ENCODE data around the gene DNAL4. TPM values are rescaled to one million over a fixed set of nuclear protein-coding genes. Genes with fewer than 3 reads are reported as not detected.

DNAL4 gene
- total and polyA plus RNA-seq, 3 experiments from 2014 or later, result 9.1 to 12.3 (median 9.6) TPM

DNA sequence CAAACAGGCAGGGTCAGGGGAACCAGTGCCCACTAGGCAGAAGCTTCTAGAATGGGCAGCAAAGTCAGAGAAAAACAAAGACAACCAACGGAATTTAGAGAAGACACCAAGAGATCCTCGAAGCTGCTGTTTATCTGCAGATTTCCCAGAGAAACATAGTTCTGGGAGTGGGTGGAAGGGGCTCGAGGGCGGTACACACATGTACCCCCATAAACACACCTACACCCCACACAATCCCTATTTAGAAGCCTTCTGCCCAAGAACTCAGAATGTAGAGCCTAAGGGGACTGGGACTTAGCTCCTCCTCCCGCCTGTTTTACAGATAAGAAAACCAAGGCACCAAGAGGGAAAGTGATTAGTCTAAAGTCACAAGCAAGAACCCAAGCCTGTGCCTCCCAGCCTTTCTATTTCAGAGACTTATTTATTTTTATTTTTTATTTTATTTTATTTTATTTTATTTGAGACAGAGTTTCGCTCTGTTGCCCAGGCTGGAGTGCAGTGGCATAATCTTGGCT is 43.5 kb upstream of the DNAL4 start:
- Histone ChIP-seq H3K4me3 (ENCODE audit: low read length) (no peak overlapping the region), H3K27me3 (ENCODE audit: insufficient read depth, low read length, poor library complexity, severe bottlenecking) (no peaks in the 10 kb centered on the region), H3K27ac (ENCODE audit: low read depth, low read length) (no peak overlapping the region), H3K4me1 (ENCODE audit: insufficient read depth, low read length) (peaks cover 9% of the 10 kb centered on the region), H3K9me3 (ENCODE audit: low read length) (no peaks in the 10 kb centered on the region), H3K36me3 (ENCODE audit: insufficient read depth, low read length) (no peaks in the 10 kb centered on the region)
- peak overlapping the region in 1 of 8 donors; percentile 64 for H3K27ac Mint-ChIP-seq
- peaks cover 0 to 6% (median 3%) of the 10 kb centered on the region in 3 donors for H3K36me3 Mint-ChIP-seq
- peaks cover 4 to 9% of the 10 kb centered on the region in 2 donors for H3K27me3 Mint-ChIP-seq
- H3K4me3 Mint-ChIP-seq, result peak overlapping the region in 1 of 7 donors; percentile 16
- H3K9me3 Mint-ChIP-seq, result no peaks in the 10 kb centered on the region
- ChIA-PET CTCF (interaction anchor here (1.1 kb wide), 1 partner anchor 9 kb away, joined by 3 read pairs; no protein-coding TSS in a partner anchor), POLR2A (no interaction called here)
- DNase-seq, result no peak
- peaks cover 16 to 29% (median 27%) of the 10 kb centered on the region in 3 donors for H3K4me1 Mint-ChIP-seq

DNA sequence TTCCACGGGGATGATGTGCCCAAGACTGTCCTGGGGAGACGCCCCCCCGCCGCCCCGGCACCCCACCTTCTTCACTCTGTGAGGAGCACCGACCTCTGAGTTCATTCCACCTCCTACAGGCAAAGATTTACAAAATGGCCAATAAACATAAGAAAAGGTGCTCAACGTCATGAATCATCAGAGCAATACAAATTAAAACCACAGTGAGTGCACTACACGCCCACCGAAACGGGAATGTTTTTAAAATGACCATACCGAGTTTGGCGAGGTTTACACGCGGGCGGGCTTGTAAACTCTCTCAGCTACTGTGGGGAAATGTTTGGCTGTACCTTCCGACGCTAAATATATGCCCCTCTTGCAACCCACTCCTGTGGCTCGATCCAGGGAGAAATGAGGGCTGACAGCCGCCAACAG is 42.0 kb upstream of the DNAL4 start:
- no peak overlapping the region for H3K4me3 Mint-ChIP-seq
- Histone ChIP-seq H3K36me3 (ENCODE audit: insufficient read depth, low read length) (no peaks in the 10 kb centered on the region), H3K27ac (ENCODE audit: low read depth, low read length) (no peak overlapping the region), H3K4me1 (ENCODE audit: insufficient read depth, low read length) (no peaks in the 10 kb centered on the region), H3K9me3 (ENCODE audit: low read length) (no peaks in the 10 kb centered on the region), H3K4me3 (ENCODE audit: low read length) (no peak overlapping the region), H3K27me3 (ENCODE audit: insufficient read depth, low read length, poor library complexity, severe bottlenecking) (no peaks in the 10 kb centered on the region)
- DNase-seq, result no peak
- peaks cover 0 to 6% (median 3%) of the 10 kb centered on the region in 3 donors for H3K36me3 Mint-ChIP-seq
- no peak overlapping the region for H3K27ac Mint-ChIP-seq
- no peaks in the 10 kb centered on the region for H3K9me3 Mint-ChIP-seq
- H3K4me1 Mint-ChIP-seq, result peaks cover 9 to 17% (median 14%) of the 10 kb centered on the region in 3 donors
- H3K27me3 Mint-ChIP-seq, result peaks cover 0 to 9% of the 10 kb centered on the region in 2 donors
- POLR2A ChIA-PET, result no interaction called here
- CTCF ChIA-PET, result interaction anchor here (0.8 kb wide), 1 partner anchor 12 kb away, joined by 3 read pairs; no protein-coding TSS in a partner anchor

DNA sequence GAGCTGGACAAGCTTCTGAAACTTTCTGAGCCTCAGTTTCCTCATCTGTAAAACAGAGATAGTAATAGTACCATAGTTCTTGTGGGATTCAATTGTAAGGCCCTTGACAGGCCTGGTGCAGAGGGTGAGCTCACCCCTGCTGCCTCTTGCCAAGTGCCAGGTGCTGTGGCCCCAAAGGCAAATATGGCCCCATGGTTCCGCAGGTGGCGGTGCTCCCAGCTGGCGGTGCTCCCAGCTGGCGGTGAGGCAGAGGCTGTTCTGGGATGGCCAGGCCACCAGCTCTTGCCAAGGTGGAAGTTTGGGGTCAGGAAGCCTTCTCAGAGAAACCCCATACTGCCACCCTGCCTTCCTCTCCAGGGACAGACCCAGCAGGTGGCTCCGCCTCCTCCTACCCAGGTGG is 41.0 kb upstream of the DNAL4 start:
- DNase-seq, result no peak
- no peaks in the 10 kb centered on the region for H3K4me1 ChIP-seq (ENCODE audit: insufficient read depth, low read length)
- H3K27me3 ChIP-seq (ENCODE audit: insufficient read depth, low read length, poor library complexity, severe bottlenecking), result no peaks in the 10 kb centered on the region
- ChIA-PET POLR2A (no interaction called here), CTCF (no interaction called here)
- no peaks in the 10 kb centered on the region for H3K36me3 ChIP-seq (ENCODE audit: insufficient read depth, low read length)
- H3K9me3 ChIP-seq (ENCODE audit: low read length), result no peaks in the 10 kb centered on the region
- Mint-ChIP-seq H3K27ac (no peak overlapping the region), H3K27me3 (peaks cover 0 to 3% of the 10 kb centered on the region in 2 donors), H3K4me1 (peaks cover 3 to 8% (median 5%) of the 10 kb centered on the region in 3 donors), H3K36me3 (peaks cover 0 to 3% (median 3%) of the 10 kb centered on the region in 3 donors), H3K4me3 (no peak overlapping the region), H3K9me3 (no peaks in the 10 kb centered on the region)
- H3K4me3 ChIP-seq (ENCODE audit: low read length), result no peak overlapping the region
- no peak overlapping the region for H3K27ac ChIP-seq (ENCODE audit: low read depth, low read length)

DNA sequence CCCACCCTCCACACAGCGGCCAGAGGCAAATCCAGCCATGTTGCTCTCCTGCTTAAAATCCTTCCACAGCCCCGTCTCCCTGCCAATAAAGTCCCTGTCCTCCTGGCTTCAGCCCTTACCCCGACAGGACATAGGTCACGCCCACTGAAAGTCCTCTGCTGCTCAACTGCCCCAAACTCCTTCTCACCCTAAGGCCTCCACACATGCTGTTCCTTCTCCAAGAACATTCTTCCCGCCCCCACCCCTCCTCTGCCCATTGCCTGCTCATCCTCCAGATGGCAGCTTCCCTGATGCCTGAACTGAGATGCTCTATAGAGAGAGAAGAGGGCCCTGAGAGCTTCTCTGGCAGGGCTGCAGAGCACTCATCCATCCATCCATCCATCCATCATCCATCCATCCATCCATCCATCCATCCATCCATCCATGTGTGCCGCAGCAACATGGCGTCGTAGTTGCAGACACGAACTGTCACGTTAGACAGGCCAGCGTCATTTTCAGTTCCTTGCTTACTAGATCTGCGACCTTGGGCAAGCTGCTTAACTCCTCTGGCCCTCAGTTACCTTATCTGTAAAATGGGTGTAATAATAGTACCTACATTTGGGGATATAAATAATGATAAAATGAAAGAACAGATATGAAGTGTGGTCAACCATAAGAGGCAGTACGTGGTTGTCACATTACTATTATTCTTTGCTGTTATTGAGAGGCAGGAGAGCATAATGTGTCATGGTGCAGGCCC is 40.4 kb upstream of the DNAL4 start:
- no peaks in the 10 kb centered on the region for H3K9me3 ChIP-seq (ENCODE audit: low read length)
- Mint-ChIP-seq H3K9me3 (no peaks in the 10 kb centered on the region), H3K27me3 (peaks cover 0 to 2% of the 10 kb centered on the region in 2 donors), H3K4me3 (no peak overlapping the region), H3K36me3 (peaks cover 0 to 3% (median 3%) of the 10 kb centered on the region in 3 donors), H3K4me1 (peaks cover 0 to 3% (median 0%) of the 10 kb centered on the region in 3 donors), H3K27ac (peak overlapping the region in 2 of 8 donors; percentile 46 to 68)
- no peak overlapping the region for H3K4me3 ChIP-seq (ENCODE audit: low read length)
- H3K36me3 ChIP-seq (ENCODE audit: insufficient read depth, low read length), result no peaks in the 10 kb centered on the region
- H3K27ac ChIP-seq (ENCODE audit: low read depth, low read length), result no peak overlapping the region
- H3K4me1 ChIP-seq (ENCODE audit: insufficient read depth, low read length), result no peaks in the 10 kb centered on the region
- H3K27me3 ChIP-seq (ENCODE audit: insufficient read depth, low read length, poor library complexity, severe bottlenecking), result no peaks in the 10 kb centered on the region
- DNase-seq, result no peak
- CTCF ChIA-PET, result interaction anchor here (2.3 kb wide), 1 partner anchor 9 kb away, joined by 8 read pairs; no protein-coding TSS in a partner anchor
- POLR2A ChIA-PET, result no interaction called here

DNA sequence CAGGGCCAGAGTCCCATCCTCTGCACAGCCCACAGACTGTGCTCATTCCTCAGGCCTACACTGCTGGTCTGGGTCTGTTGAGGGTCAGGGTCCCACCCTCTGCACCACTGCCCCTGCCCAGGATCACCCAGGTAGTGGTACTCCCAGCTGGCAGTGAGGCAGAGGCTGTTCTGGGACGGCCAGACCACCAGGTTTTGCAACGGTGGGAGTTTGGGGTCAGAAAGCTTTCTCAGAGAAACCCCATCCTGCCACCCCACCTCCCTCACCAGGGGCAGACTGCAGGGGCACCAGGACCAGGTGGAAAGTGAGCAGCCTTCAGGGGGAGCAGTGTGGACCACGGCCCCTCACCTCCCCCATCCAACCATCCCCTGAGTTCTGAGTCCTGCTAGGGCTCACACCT is 39.1 kb upstream of the DNAL4 start:
- H3K4me3 Mint-ChIP-seq, result no peak overlapping the region
- H3K27ac Mint-ChIP-seq, result no peak overlapping the region
- peaks cover 0 to 5% of the 10 kb centered on the region in 2 donors for H3K27me3 Mint-ChIP-seq
- no peaks in the 10 kb centered on the region for H3K9me3 Mint-ChIP-seq
- CTCF ChIA-PET, result interaction anchor here (2.3 kb wide), 1 partner anchor 10 kb away, joined by 8 read pairs; no protein-coding TSS in a partner anchor
- H3K4me1 Mint-ChIP-seq, result peaks cover 0 to 3% (median 0%) of the 10 kb centered on the region in 3 donors
- Histone ChIP-seq H3K4me1 (ENCODE audit: insufficient read depth, low read length) (no peaks in the 10 kb centered on the region), H3K9me3 (ENCODE audit: low read length) (no peaks in the 10 kb centered on the region), H3K27me3 (ENCODE audit: insufficient read depth, low read length, poor library complexity, severe bottlenecking) (no peaks in the 10 kb centered on the region), H3K4me3 (ENCODE audit: low read length) (no peak overlapping the region), H3K36me3 (ENCODE audit: insufficient read depth, low read length) (no peaks in the 10 kb centered on the region), H3K27ac (ENCODE audit: low read depth, low read length) (no peak overlapping the region)
- DNase-seq, result no peak
- POLR2A ChIA-PET, result no interaction called here
- peaks cover 0 to 2% (median under 1%) of the 10 kb centered on the region in 3 donors for H3K36me3 Mint-ChIP-seq

DNA sequence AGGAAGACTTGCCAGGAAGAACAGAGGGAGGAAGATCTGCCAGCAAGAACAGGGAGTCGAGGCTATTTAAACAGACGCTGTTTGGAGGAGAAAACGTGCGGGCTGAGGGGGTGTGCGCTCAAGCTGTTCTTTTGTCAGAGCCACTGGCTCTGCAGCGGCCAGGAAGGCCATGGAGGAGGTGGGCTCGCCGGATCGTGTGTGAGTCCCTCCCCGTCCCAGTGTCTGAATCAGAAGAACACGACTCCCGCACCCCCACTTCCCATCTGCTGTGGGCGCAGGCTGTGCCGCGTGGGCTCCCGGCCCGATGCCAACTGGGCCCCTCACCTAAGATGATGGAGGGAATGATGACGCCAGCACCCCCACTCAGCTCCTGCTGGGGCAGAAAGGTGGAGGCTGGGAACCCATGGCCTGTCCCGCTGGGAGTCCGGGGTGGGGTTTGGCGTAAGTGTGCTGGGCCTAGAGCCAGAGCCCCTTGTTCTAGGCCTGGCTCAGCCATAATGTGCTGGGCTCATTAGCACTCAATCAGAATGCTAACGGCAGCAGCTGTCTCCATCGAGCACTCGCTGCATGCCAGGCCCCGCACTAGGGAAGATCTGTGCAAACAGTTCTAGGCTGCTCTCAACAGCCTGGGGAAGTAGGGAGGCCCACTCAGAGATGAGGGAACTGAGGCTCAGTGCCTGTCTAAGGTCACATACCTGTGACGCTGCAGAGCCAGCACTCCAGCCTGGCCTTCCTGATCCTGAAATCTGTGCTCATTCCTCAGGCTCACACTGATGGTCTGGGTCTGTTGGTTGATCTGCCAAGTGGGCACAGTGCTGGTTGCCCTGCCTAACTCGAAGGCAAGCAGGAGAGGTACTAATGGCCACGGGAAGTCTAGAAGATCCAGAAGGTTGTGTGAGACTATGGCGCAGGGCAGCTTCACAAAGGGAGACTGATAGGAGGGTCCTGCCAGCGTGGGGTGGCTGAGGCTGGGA is 38.3 kb upstream of the DNAL4 start:
- H3K36me3 ChIP-seq (ENCODE audit: insufficient read depth, low read length), result no peaks in the 10 kb centered on the region
- Mint-ChIP-seq H3K27ac (no peak overlapping the region), H3K4me3 (no peak overlapping the region)

DNA sequence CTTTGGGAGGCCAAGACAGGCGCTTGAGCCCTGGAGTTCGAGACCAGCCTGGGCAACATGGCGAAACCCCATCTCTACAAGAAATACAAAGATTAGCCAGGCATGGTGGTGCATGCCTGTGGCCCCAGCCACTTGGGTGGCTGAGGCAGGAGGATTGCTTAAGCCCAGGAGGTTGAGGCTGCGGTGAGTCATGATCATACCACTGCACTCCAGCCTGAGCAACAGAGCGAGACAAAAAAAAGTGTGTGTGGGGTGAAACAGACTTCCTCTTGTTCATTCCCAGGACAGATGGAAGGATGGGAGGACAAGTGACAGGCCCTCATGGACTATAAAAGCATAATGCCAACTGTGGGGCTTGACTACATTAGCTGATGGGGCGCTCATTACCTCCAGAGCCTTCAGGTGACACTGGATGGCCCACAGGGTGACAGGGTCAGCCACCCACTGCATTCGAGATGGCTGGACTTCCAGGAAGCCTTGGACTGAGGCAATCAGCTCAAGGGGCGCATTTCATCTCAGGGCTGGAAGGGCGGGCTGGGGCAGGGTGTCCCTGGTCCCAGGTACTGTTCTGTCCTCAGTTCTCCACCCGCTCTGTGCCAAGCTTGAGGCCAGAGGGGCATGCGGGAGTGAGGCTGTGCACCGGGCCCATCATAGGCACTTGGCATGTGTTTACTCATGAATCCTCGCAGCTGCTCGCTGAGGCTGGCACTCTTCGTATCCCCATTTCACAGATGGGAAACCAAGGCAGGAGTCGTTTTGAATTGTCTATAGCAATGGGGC is 37.4 kb upstream of the DNAL4 start:
- H3K4me3 ChIP-seq (ENCODE audit: low read length), result no peak overlapping the region
- Mint-ChIP-seq H3K9me3 (no peaks in the 10 kb centered on the region), H3K4me1 (no peaks in the 10 kb centered on the region), H3K27me3 (peaks cover 0 to 5% of the 10 kb centered on the region in 2 donors), H3K36me3 (peaks cover 0 to 5% (median 0%) of the 10 kb centered on the region in 3 donors), H3K27ac (peak overlapping the region in 1 of 8 donors; percentile 77), H3K4me3 (no peak overlapping the region)
- no peaks in the 10 kb centered on the region for H3K4me1 ChIP-seq (ENCODE audit: insufficient read depth, low read length)
- POLR2A ChIA-PET, result no interaction called here
- no peaks in the 10 kb centered on the region for H3K9me3 ChIP-seq (ENCODE audit: low read length)
- H3K36me3 ChIP-seq (ENCODE audit: insufficient read depth, low read length), result no peaks in the 10 kb centered on the region
- H3K27ac ChIP-seq (ENCODE audit: low read depth, low read length), result no peak overlapping the region
- no peak for DNase-seq
- no peaks in the 10 kb centered on the region for H3K27me3 ChIP-seq (ENCODE audit: insufficient read depth, low read length, poor library complexity, severe bottlenecking)
- CTCF ChIA-PET, result no interaction called here

More for the DNA sequence above, 38.3 kb upstream of the DNAL4 start:
- no peak for DNase-seq
- ChIA-PET POLR2A (no interaction called here), CTCF (interaction anchor here (0.6 to 2.3 kb wide), 2 partner anchors 11 to 1121 kb away, joined by 3 to 8 read pairs; no protein-coding TSS in a partner anchor)
- H3K4me3 ChIP-seq (ENCODE audit: low read length), result no peak overlapping the region
- H3K9me3 ChIP-seq (ENCODE audit: low read length), result no peaks in the 10 kb centered on the region
- no peaks in the 10 kb centered on the region for H3K27me3 ChIP-seq (ENCODE audit: insufficient read depth, low read length, poor library complexity, severe bottlenecking)
- Mint-ChIP-seq H3K9me3 (no peaks in the 10 kb centered on the region), H3K27me3 (peaks cover 0 to 5% of the 10 kb centered on the region in 2 donors), H3K4me1 (peaks cover 0 to 2% (median 0%) of the 10 kb centered on the region in 3 donors), H3K36me3 (peaks cover 0 to 2% (median 0%) of the 10 kb centered on the region in 3 donors)
- no peaks in the 10 kb centered on the region for H3K4me1 ChIP-seq (ENCODE audit: insufficient read depth, low read length)
- H3K27ac ChIP-seq (ENCODE audit: low read depth, low read length), result no peak overlapping the region
